MCF 10A (cell line): ENCODE results near the gene CFAP53. TPM values are rescaled to one million over a fixed set of nuclear protein-coding genes. Genes with fewer than 3 reads are reported as not detected.

Source experiments
- BruUV-seq: library from RNA; stranded (reverse); fragments of 400-500 nt; replicated peaks from 2 replicates; lab custom pipeline; 2021; lab: Mats Ljungman, UMichigan
- CTCF ChIA-PET: fragments of 300-600 bp; sonication (Branson Sonifier 250); formaldehyde crosslinking; extraction: SDS; loops from one replicate; lab custom pipeline; 2021; ENCODE audit warnings: antibody characterized with exemption, inconsistent platforms; lab: Yijun Ruan, JAX
- POLR2A ChIA-PET: fragments of 300-600, 350-650 bp; sonication (Branson Sonifier 250); formaldehyde crosslinking; extraction: SDS; loops from one replicate; lab custom pipeline; 2020; ENCODE audit warnings: antibody characterized with exemption, inconsistent platforms; lab: Yijun Ruan, JAX
- DNase-seq: peaks from one replicate; pipeline ENCODE4 v3.0.0-alpha.2; 2018; ENCODE audit not compliant: unreplicated experiment
- H3K27ac Mint-ChIP-seq: one replicate; pipeline ENCODE4 v1.8.0; 2022; ENCODE audit warnings: mild to moderate bottlenecking, low read depth, mixed read lengths; ENCODE audit not compliant: unreplicated experiment
- H3K27me3 Mint-ChIP-seq: one replicate; pipeline ENCODE4 v1.8.0; 2022; ENCODE audit warnings: mixed read lengths; ENCODE audit not compliant: insufficient read depth, unreplicated experiment
- H3K36me3 Mint-ChIP-seq: one replicate; pipeline ENCODE4 v1.8.0; 2022; ENCODE audit warnings: mild to moderate bottlenecking, moderate library complexity, mixed read lengths; ENCODE audit not compliant: insufficient read depth, unreplicated experiment
- H3K4me1 Mint-ChIP-seq: one replicate; pipeline ENCODE4 v1.8.0; 2022; ENCODE audit warnings: mixed read lengths; ENCODE audit not compliant: insufficient read depth, unreplicated experiment
- H3K4me3 Mint-ChIP-seq: one replicate; pipeline ENCODE4 v1.8.0; 2022; ENCODE audit warnings: mild to moderate bottlenecking, moderate library complexity, mixed read lengths; ENCODE audit not compliant: unreplicated experiment
- H3K9me3 Mint-ChIP-seq: one replicate; pipeline ENCODE4 v1.8.0; 2022; ENCODE audit warnings: mixed read lengths; ENCODE audit not compliant: unreplicated experiment
- CTCF ChIP-seq: fragments of 200-600 bp; IDR thresholded peaks from one replicate; pipeline ENCODE4 v1.8.0; 2022; ENCODE audit warnings: antibody characterized with exemption, mild to moderate bottlenecking; ENCODE audit not compliant: unreplicated experiment
- intact Hi-C: fragments of 100-400 bp; cut with micrococcal nuclease; formaldehyde crosslinking; loops from 2 replicates; pipeline ENCODE4 v1.14.1; 2022
- total RNA-seq: library from RNA; stranded (reverse); gene quantifications from 2 replicates; pipeline ENCODE4 v1.2.3, GENCODE V29; 2022

Gene CFAP53
- total RNA-seq, 1 experiment from 2014 or later = 2.2 TPM

GRCh38 chr18:50187659-50188058 lies 78.6 kb downstream of the CFAP53 start:
- intact Hi-C loops = no loop called here

GRCh38 chr18:50186385-50186784 lies 79.9 kb downstream of the CFAP53 start:
- intact Hi-C loops = no loop called here
- BruUV-seq = no TSS peak
- H3K36me3 Mint-ChIP-seq = no peaks in the 10 kb centered on the region
- no peaks in the 10 kb centered on the region for H3K27me3 Mint-ChIP-seq
- no peak overlapping the region for H3K27ac Mint-ChIP-seq
- TF ChIP-seq CTCF = no peak
- ChIA-PET CTCF (interaction anchor here (1.6 kb wide), 2 partner anchors 9 to 10 kb away, joined by 4 to 5 read pairs; partner anchors contain the start of gene MYO5B), POLR2A (interaction anchor here (0.8 kb wide), 1 partner anchor 10 kb away, joined by 3 read pairs; no protein-coding TSS in a partner anchor)
- DNase-seq = no peak
- H3K4me3 Mint-ChIP-seq = no peak overlapping the region
- peaks cover 18% of the 10 kb centered on the region for H3K4me1 Mint-ChIP-seq
- H3K9me3 Mint-ChIP-seq = no peaks in the 10 kb centered on the region

More at GRCh38 chr18:50187659-50188058, 78.6 kb downstream of the CFAP53 start:
- no peak overlapping the region for H3K4me3 Mint-ChIP-seq
- DNase-seq = no peak
- TF ChIP-seq CTCF = no peak
- no peaks in the 10 kb centered on the region for H3K27me3 Mint-ChIP-seq
- ChIA-PET POLR2A (no interaction called here), CTCF (interaction anchor here (0.6 to 1.6 kb wide), 4 partner anchors 9 to 1690 kb away, joined by 3 to 4 read pairs (median 3); no protein-coding TSS in a partner anchor)
- H3K27ac Mint-ChIP-seq = no peak overlapping the region
- H3K4me1 Mint-ChIP-seq = peaks cover 18% of the 10 kb centered on the region
- H3K36me3 Mint-ChIP-seq = no peaks in the 10 kb centered on the region
- no TSS peak for BruUV-seq
- H3K9me3 Mint-ChIP-seq = no peaks in the 10 kb centered on the region

- no peak for TF ChIP-seq CTCF
- Mint-ChIP-seq H3K27ac (no peak overlapping the region), H3K4me1 (peaks cover 12% of the 10 kb centered on the region), H3K9me3 (no peaks in the 10 kb centered on the region), H3K36me3 (no peaks in the 10 kb centered on the region), H3K4me3 (no peak overlapping the region), H3K27me3 (no peaks in the 10 kb centered on the region)
- DNase-seq = peak; percentile 93
- intact Hi-C loops = no loop called here
- BruUV-seq = no TSS peak
- ChIA-PET CTCF (interaction anchor here (0.8 to 1.9 kb wide), 4 partner anchors 8 to 128 kb away, joined by 3 to 10 read pairs (median 4); partner anchors contain the start of gene MYO5B), POLR2A (interaction anchor here (0.5 to 1.9 kb wide), 10 partner anchors 8 to 724 kb away, joined by 3 to 8 read pairs (median 4); partner anchors contain the start of gene MYO5B)
Observed at GRCh38 chr18:50183556-50183955, 82.7 kb downstream of the CFAP53 start.

- no peaks in the 10 kb centered on the region for H3K9me3 Mint-ChIP-seq
- CTCF ChIA-PET = no interaction called here
- H3K27me3 Mint-ChIP-seq = no peaks in the 10 kb centered on the region
- BruUV-seq = no TSS peak
- POLR2A ChIA-PET = interaction anchor here (0.8 kb wide), 1 partner anchor 13 kb away, joined by 3 read pairs; the partner anchor contains the start of gene MYO5B
- no peaks in the 10 kb centered on the region for H3K36me3 Mint-ChIP-seq
- H3K27ac Mint-ChIP-seq = no peak overlapping the region
- DNase-seq = no peak
- H3K4me1 Mint-ChIP-seq = peaks cover 12% of the 10 kb centered on the region
- intact Hi-C loops = no loop called here
- TF ChIP-seq CTCF = no peak
- H3K4me3 Mint-ChIP-seq = no peak overlapping the region
Observed at GRCh38 chr18:50182511-50182910, 83.8 kb downstream of the CFAP53 start.
